Measurements from ENCODE around the gene LAMP1. TPM values are rescaled to one million over a fixed set of nuclear protein-coding genes. Genes with fewer than 3 reads are reported as not detected.
"Not testable (repeated sequence)": the region's sequence is repeated elsewhere in the genome, so short reads cannot be mapped to it uniquely, and the experiment has no call there.

Gene LAMP1
- total RNA-seq, 6 experiments from 2014 or later = 215 to 255 (median 247) TPM

- H3K9me3 Mint-ChIP-seq = no peaks in the 10 kb centered on the region
- no peaks in the 10 kb centered on the region for H3K36me3 Mint-ChIP-seq (ENCODE audit: low read depth)
- TF ChIP-seq, protein P1, sequence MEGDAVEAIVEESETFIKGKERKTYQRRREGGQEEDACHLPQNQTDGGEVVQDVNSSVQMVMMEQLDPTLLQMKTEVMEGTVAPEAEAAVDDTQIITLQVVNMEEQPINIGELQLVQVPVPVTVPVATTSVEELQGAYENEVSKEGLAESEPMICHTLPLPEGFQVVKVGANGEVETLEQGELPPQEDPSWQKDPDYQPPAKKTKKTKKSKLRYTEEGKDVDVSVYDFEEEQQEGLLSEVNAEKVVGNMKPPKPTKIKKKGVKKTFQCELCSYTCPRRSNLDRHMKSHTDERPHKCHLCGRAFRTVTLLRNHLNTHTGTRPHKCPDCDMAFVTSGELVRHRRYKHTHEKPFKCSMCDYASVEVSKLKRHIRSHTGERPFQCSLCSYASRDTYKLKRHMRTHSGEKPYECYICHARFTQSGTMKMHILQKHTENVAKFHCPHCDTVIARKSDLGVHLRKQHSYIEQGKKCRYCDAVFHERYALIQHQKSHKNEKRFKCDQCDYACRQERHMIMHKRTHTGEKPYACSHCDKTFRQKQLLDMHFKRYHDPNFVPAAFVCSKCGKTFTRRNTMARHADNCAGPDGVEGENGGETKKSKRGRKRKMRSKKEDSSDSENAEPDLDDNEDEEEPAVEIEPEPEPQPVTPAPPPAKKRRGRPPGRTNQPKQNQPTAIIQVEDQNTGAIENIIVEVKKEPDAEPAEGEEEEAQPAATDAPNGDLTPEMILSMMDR (IDR thresholded peaks at IDR 0.05) = no peak
- no peaks in the 10 kb centered on the region for H3K4me1 Mint-ChIP-seq (ENCODE audit: low read depth)
- H3K27me3 Mint-ChIP-seq (ENCODE audit: insufficient read depth) = peaks cover 21% of the 10 kb centered on the region
- no peak overlapping the region for H3K27ac Mint-ChIP-seq
- no peak overlapping the region for H3K4me3 Mint-ChIP-seq
- DNase-seq = no peak
Observed at GRCh38 chr13:113338451-113338850, 41.4 kb downstream of the LAMP1 start.

DNA sequence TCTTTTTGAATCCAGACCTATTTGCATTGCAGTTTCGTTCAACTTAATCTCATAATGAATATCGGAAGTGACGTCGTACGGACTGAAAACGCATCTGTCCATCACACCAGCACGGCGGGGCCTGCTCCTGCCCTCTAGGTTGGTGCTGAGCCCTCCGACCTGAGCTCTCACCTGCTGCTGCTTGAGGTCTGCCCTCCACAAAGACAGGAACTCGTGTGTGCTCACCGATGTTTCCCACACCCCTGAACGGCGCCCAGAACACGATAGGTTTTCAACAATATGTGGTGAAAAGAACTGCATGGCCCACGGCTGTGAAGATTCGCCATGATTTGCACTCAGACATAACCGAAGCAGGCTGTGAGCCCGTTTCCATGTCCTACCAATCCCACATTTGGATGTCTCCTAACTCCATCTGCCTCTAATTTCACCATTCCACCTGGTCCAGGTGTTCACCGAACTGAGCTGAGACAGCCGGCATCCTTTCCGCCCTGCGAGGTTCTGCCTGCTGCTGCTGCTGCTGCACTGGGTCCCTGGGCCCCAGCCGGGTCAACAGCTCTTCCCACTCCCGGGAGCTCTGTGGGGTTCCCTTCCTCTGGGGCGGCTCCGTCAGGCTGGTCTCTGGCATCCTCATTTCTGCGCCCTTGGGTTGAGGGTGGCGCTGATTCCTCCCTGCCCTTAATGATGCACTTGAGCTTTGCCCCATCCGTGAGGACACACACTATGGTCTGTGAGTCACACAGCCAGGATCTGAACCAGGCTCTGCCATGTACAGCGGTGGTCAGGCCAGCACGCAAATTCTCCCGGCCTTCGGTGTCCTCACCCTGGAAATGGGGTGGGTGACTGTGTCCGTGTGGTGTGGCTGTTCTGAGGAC lies 46.0 kb downstream of the LAMP1 start:
- no peak for DNase-seq
- no peaks in the 10 kb centered on the region for H3K4me1 Mint-ChIP-seq (ENCODE audit: low read depth)
- no peak overlapping the region for H3K27ac Mint-ChIP-seq
- H3K27me3 Mint-ChIP-seq (ENCODE audit: insufficient read depth) = peaks cover 11% of the 10 kb centered on the region; the same call in 1 of the 2 replicates
- H3K36me3 Mint-ChIP-seq (ENCODE audit: low read depth) = peaks cover 8% of the 10 kb centered on the region
- TF ChIP-seq, protein P1 (IDR thresholded peaks at IDR 0.05) = no peak
- H3K9me3 Mint-ChIP-seq = peaks cover 15% of the 10 kb centered on the region
- H3K4me3 Mint-ChIP-seq = no peak overlapping the region

DNA sequence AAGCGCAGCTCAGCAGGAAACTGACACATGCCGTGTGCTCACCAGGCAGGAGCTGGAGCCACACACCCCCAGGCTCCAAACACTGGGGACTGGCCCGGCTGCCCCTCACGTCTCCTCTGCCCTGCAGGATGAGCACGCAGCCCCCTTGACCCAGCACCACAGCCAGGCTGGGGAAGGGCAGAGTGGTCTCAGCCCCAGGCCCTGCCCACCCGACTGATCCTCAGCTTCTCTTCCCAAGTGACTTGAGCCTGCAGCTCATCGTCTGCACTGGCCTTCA lies 46.6 kb downstream of the LAMP1 start:
- DNase-seq = no peak
- TF ChIP-seq, protein P1 (IDR thresholded peaks at IDR 0.05) = no peak
- Mint-ChIP-seq H3K27ac (no peak overlapping the region), H3K27me3 (ENCODE audit: insufficient read depth) (peaks cover 10% of the 10 kb centered on the region; the same call in 1 of the 2 replicates), H3K9me3 (peaks cover 17% of the 10 kb centered on the region), H3K36me3 (ENCODE audit: low read depth) (peaks cover 8% of the 10 kb centered on the region), H3K4me1 (ENCODE audit: low read depth) (no peaks in the 10 kb centered on the region), H3K4me3 (no peak overlapping the region)

- Mint-ChIP-seq H3K36me3 (ENCODE audit: low read depth) (peaks cover 8% of the 10 kb centered on the region), H3K27me3 (ENCODE audit: insufficient read depth) (peaks cover 14% of the 10 kb centered on the region), H3K4me3 (no peak overlapping the region), H3K27ac (no peak overlapping the region), H3K9me3 (peaks cover 17% of the 10 kb centered on the region), H3K4me1 (ENCODE audit: low read depth) (no peaks in the 10 kb centered on the region)
- no peak for DNase-seq
- TF ChIP-seq, protein P1 (IDR thresholded peaks at IDR 0.05) = no peak
Observed at GRCh38 chr13:113345486-113345885, 48.4 kb downstream of the LAMP1 start.

DNA sequence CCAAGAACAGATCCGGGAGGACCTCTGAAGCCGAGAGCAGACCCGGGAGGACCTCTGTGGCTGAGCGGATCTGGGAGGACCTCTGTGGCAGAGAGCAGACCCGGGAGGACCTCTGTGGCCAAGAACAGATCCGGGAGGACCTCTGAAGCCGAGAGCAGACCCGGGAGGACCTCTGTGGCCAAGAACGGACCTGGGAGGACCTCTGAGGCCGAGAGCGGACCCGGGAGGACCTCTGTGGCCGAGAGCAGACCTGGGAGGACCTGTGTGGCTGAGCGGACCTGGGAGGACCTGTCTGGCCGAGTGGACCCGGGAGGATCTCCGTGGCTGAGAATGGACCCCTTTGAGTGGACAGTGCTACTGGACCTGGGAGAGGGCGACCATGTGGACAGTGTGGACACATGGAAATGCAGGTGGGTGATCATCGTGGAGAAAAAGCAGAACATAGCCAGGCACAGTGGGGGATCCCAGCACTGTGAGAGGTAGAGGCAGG lies 50.7 kb downstream of the LAMP1 start:
- peaks cover 17% of the 10 kb centered on the region for H3K9me3 Mint-ChIP-seq
- H3K27ac Mint-ChIP-seq; H3K4me1 Mint-ChIP-seq (ENCODE audit: low read depth); H3K36me3 Mint-ChIP-seq (ENCODE audit: low read depth); DNase-seq; H3K4me3 Mint-ChIP-seq: not testable (repeated sequence)
- peaks cover 16% of the 10 kb centered on the region for H3K27me3 Mint-ChIP-seq (ENCODE audit: insufficient read depth)

GRCh38 chr13:113348591-113348990 lies 51.6 kb downstream of the LAMP1 start:
- Mint-ChIP-seq H3K27me3 (ENCODE audit: insufficient read depth) (peaks cover 12% of the 10 kb centered on the region), H3K9me3 (peaks cover 17% of the 10 kb centered on the region), H3K27ac (no peak overlapping the region), H3K4me1 (ENCODE audit: low read depth) (no peaks in the 10 kb centered on the region), H3K36me3 (ENCODE audit: low read depth) (peaks cover 8% of the 10 kb centered on the region), H3K4me3 (no peak overlapping the region)
- no peak for DNase-seq
- TF ChIP-seq, protein P1 (IDR thresholded peaks at IDR 0.05) = no peak

Measured in HFFc6 (cell line).